GM18498 (cell line): ENCODE data around the gene TM6SF1.
"Not testable (repeated sequence)": the region's sequence is repeated elsewhere in the genome, so short reads cannot be mapped to it uniquely, and the experiment has no call there.

Experiments used
- ATAC-seq: cut with Tn5 transposase; IDR thresholded peaks from one replicate; pipeline ENCODE4 v1.9.1; 2021; ENCODE audit warnings: mild to moderate bottlenecking, moderate library complexity; ENCODE audit not compliant: unreplicated experiment

The TM6SF1 gene

DNA sequence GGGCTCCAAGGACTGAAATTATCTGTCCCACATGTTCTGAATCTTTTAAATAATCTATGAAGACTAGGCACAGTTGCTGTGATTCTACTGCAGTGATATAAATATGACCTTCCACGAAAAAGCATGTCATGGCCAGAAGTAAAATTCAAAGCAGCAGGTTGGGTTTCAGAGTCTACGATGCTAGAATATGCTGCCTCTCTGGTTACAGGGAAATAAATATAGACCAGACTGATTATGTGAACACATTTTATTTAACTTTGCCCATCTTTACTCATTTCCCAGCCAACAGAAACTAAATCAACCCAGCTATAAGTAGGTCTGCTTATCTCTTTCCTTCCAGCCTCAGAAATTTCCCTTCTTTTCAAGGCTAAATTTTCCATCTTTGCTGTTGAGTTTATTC lies 19.9 kb upstream of the TM6SF1 start:
- no peak for ATAC-seq

DNA sequence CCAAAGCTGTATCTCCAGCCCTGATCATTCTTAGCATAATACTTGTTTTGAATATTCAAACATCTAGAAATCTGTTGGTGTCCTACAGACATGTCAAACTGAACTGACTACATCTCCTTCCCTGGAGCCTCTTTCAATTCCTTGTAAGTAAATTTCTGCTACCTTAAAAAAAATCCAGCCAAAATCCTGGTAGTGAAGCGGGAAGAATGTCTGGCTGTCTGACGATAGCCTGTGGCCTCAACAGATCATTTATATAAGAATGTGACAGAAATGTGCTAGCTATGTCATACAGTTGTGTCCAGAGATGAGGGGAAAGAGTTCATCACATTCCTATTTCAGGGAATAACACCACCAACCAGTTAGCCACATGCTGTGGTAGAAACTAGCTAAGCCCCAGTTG lies 18.6 kb upstream of the TM6SF1 start:
- ATAC-seq: no peak

DNA sequence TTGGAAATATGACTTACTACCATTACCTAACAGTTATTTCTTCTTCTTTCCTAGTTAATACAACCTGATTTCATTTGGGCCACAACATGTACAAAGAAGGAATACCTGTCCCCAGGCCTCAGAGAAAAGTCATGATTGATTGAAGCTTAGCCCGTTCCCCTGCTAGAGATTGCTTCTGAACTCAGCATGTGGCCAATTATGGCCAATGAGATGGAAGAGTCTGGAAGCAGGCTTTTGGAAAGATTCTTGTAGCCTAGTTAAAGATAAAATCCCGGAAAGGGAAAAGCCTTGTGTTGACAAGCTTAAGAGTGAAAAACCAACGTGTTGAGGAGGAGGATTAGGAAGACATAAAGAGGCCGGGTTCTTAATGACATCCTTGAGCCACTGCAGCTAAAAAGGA lies 17.0 kb upstream of the TM6SF1 start:
- ATAC-seq: no peak

DNA sequence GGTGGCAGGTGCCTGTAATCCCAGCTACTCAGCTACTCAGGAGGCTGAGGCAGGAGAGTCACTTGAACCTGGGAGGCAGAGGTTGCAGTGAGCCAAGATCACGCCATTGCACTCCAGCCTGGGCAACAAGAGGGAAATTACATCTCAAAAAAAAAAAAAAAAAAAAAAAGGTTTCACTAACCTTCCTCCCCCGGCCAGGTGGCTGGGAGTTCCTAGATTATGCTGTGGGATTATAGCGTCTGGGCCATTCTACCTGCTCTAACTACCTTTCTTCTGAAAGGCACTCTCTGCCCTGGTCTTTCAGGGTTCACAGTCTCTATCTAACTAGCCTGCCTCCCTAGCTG lies 15.5 kb upstream of the TM6SF1 start:
- not testable (repeated sequence) for ATAC-seq

DNA sequence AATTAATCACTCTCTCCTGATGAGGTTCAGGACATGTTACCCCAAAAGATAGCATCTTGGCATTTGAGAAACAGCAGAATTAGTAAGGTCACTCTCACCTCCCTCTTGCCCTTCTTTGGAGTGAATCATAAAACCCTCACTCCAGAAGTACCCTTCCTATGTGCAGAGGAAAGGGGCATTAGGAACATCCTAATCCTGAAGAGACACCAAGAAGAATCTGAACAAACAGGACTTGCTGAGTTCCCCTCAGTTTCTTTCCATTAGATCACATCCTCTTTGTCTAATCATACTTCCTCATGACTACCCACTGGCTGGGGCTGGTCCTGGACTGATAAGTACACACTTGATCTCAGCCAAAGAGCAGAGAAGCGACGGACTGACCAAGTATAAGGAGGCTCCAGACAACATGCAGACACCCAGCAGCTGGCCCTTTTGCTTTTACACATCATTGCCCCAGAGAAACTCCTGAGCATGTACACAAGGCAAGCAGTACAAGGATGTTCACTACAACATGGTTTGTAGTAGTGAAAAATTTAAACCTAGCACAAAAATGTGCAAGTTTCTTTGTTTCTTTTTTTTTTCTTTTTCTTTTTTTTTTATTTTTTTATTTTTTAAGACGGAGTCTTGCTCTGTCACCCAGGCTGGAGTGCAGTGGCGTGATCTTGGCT lies 15.0 kb upstream of the TM6SF1 start:
- peak; percentile 74 for ATAC-seq

DNA sequence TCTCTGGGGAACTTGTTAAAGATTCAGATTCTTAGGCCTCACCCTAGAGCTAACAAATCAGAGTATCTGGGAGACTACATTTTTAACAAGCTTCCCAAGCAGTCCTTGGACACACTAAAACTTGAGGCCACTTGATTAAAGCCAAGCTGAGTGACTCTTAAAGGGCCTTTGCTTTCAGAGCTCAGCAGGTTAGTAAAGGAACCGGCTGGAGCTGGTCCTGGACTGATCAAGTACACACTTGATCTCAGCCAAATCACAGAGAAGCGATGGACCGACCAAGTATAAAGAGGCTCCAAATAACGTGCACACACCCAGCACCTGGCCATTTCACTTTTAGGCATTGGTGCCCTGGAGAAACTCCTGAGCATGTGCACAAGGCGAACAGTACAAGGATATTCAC lies 12.9 kb upstream of the TM6SF1 start:
- ATAC-seq: no peak

DNA sequence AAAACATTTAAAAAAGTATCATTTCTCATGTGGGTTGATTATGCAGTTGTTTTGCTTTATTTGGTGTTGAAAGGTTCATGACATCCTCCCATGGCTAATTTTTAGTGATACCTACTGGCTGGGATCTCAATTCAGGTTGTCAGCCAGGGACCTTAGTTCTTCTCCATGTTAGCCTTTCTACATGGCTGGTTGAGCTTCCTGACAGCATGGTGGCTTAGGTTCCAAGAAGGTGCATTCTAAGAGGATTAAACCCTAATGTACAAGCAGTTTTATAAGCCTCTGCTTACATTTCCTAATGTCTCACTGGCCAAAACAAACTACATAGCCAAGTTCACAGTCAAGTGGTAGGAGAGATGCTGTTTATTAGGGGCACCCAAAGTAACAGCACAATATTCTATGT lies 9.4 kb upstream of the TM6SF1 start:
- no peak for ATAC-seq

DNA sequence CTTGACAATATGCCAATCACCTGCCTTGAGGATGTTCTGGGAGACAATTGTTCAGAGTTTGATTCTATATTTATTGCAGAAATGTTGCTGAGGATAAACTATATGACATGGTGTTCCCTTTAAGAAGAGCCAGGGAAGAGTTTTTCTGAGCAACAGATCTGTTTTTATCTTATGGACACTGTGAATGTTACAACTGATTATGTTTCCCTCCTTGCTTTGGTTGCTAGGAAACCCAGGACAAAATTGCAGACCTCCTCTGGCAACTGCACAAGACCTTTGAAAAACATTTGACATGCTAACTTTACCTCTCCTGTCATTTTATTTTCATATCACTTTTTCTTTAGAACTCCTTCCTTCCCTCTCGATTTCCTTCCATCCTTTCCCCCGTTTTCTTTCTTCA lies 8.2 kb upstream of the TM6SF1 start:
- ATAC-seq: no peak

DNA sequence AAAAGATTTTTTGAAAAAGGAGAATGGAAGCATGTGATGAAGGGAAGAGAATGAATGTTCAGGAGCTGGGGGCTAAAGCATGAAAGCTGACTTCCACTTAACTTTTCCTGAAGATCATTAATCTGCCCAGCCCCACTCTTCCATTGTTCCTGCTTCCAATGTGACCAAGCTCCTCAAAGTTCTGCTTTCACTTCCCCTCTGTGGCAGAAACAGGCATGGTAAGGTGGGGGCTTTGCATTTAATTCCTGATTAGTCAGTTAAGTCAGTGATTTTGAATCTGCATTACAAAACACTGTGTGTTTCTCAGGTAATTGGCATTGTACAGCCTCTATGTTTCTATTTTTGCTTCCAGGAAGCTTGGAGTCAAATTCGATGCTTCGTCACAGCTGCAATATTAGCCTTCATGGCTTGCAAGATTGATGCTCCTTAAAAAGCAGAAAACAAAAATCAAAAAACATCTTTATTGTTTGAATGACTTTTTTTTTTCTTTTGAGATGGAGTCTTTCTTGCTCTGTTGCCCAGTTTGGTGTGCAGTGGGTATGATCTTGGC lies 7.3 kb upstream of the TM6SF1 start:
- no peak for ATAC-seq

DNA sequence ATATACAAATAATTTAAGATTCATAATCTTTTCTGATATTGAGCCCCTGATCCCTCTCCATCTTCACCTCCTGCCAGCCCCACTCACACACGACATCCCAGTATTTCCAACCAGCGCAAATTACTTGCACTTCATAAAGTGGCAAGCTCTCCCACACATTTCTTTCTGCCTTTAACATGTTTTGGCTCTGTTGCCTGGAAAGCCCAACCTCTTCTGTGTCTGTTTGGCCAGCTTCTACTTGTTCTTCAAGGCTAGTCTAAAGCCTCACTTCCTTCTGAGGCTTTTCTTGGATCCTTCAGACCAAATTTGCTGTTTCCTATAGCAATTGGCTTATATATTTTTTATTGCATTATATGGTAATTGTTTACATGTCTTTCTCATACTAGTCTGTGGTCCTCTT lies 5.1 kb upstream of the TM6SF1 start:
- no peak for ATAC-seq

DNA sequence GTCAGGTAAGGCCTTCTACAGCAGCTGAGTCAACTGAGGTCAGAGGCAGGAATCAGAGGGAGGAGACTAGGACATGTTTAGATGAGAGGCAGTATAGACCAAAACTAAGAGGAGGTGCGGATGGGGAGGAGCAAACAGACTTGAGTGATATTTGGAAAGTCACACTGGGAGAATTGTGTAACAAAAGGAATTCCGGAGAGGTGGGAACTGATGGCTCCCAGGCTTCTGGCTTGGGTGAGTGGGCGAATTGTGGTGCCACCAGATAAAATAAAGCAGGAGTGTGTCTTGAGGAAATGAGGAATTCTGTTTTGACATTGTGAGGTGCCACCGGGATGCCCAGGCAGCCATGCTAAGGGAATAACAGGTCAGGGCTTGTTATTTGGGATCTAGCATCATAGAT lies 3.3 kb upstream of the TM6SF1 start:
- no peak for ATAC-seq

DNA sequence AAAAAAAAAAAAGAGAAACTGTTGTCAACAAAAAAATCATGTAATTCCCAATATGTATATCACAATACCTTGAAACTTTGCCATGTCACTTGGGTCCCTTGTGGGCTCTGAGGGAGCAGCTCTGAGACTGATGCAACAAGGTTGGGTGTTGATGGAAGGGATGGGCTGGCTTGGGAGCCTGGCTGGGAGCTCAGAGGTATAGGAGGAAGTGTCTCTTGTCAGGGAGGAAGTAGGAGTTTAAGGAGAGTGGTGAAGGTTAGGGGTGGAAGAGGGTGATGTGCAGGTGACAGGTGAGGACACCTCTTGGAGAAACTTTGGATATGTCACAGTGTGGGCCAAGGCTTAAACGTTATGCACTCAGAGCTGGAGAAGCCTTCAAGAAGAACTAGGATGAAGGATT lies 2.0 kb upstream of the TM6SF1 start:
- no peak for ATAC-seq

DNA sequence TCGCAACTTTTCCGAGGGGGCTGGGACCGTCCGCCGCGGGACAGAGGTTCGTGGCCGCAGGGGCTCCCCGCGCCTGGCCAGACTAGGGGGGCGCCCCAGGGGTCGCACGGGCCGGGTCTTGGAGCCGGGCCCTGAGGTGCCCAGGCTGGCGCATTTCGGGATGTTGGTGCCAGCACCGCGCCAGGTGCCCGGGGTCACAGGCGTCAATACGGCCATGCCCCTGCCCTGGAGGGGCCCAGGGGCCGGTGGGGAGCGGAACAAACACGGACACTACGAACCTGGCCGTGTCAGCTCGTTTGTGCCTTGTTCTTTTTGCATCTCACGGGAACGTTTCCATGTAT lies 366 bp downstream of the TM6SF1 start:
- peak; percentile 16 for ATAC-seq

DNA sequence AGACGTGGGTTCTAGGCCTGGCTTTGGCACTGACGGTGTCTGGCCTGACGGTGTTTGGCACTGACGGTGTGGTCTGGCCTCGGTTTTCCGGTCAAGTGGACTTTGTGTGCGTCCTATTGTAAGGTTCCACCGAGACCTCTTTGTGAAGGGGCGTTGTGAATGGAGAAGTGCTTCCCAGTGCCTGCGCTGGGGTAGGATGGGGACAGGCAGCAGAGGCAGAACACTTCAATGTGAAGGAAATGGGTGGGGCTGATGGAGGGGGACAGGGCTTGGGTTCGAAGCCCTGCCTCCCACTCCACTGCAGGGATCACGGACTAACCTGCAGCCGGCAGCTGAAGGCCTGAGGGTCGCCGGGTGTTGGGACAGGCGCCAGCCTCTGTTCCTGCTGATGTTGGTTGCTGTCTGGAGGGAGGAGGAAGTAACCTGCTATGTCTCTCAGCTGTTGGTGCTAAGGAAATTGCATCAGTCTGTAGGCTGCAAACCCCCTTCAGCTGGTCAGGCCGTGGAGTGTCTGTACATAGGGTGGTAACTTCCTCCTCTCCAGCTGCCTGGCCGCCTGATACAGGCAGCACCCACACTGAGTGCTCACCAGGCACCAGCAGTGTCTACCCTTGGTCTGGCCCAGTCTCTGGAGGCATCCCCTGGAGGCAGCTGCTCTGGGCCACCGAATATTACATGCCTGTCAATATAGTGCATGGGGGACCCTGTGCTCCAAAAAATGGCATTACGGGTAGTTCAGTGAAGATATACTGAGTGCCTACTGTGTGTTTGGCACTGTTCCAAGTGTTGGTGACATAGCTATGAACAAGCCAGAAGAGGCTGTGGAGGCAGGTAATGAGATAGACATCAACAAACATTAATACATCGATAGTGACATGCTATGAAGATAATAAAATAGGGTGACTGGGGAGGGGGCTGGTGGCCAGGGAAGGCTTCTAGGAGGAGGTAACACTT lies 1.1 kb downstream of the TM6SF1 start:
- peak; percentile 47 for ATAC-seq

DNA sequence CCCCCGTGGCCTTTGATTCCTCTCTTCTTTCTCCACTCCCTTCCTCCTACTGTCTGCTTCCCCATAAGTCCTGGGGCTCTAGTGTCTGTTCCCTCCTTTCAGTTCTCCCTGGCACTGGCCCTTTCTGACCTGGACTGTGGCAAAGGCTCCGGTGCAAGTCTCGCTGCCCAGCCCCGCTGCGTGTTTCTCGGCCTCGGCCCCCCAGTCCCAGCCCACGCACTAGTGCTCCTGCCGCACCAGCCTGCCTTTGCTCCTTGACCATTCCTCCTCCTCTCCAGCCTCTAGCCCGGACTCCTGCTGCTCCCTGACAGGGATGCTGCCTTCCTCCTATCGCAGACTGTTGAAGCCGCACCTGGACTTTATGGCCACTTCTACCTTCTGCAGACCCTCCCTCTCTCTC lies 2.1 kb downstream of the TM6SF1 start:
- no peak for ATAC-seq

DNA sequence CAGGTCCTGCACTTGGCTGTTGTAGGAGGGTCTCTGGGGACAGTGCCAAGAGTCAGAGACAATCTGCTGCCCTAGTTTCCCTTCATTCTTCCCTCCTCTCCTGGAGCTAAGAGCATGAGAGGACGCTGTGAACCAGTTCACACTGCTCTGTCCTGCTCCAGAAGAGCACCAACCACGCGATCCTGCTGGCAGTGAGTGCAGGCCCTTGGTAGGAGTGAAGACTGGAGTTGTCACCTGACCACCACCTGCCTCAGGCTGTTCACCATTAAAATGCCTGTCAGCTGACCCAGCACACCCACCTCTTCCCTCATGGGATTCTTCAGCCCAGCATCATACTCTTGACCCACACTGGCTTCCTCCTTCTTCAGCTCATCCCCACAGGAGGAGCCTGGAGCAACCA lies 2.9 kb downstream of the TM6SF1 start:
- ATAC-seq: no peak

DNA sequence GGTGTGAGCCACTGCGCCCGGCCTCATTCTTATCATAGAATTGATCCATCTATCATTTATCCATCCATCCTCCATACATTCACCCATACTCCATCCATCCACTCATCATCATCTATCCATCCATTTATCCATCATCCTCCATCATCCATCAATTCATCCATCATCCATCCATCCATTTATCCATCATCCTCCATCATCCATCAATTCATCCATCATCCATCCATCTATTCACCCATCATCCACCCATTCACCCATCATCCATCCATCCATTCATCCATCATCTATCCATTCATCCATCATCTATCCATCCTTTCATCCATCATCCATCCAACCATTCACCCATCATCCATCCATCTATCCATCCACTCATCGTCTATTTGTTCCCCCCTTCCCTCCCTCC lies 3.7 kb downstream of the TM6SF1 start:
- ATAC-seq: no peak

DNA sequence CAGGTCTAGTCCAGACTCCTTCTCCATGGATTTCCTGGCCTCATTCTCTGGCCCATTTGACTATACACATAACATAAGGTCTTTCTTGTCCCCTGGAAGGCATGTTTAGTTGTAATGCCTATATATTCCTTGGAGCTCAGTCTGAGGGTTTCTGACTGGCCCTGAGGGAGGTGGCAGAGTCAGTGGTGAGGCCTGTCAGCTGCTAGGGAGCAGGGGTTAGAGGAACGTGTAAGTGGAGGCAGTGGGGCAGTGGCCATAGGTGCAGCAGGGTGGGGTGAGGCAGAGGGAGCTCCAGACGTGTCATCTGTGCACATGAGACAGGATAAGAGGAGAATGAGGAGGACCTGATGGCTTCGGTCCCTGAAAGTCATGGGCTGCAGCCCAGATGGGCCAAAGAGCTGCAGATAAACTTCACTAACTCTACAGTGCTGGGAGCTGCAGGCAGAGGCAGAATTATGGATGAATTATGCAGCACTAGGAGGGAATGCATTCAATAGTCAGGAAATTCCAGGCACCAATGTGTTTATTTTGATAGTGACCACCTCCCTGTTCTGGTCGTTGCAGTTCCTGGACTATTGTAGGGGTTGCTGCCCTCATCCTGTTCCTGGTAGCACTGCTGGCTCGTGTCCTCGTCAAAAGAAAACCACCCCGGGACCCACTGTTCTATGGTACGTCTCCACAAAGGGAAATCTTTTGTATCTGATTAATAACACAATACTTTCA lies 4.9 kb downstream of the TM6SF1 start:
- no peak for ATAC-seq

DNA sequence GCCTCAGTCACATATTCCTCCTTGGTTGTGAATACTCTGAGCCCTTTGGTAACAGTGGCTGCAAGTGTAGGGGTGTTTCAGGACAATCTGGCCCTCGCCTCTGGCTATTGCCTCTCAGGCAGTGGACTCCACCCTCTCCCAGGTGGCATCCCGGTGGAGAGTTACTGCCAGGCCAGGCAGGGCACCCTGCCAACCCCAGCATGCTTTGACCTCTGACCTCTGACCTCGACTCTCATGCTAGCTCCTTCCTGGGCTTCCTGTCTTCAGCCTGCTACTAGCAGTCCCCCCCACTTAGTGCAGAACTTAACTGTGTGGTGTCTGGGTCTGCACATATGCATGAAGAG lies 5.5 kb downstream of the TM6SF1 start:
- ATAC-seq: no peak

DNA sequence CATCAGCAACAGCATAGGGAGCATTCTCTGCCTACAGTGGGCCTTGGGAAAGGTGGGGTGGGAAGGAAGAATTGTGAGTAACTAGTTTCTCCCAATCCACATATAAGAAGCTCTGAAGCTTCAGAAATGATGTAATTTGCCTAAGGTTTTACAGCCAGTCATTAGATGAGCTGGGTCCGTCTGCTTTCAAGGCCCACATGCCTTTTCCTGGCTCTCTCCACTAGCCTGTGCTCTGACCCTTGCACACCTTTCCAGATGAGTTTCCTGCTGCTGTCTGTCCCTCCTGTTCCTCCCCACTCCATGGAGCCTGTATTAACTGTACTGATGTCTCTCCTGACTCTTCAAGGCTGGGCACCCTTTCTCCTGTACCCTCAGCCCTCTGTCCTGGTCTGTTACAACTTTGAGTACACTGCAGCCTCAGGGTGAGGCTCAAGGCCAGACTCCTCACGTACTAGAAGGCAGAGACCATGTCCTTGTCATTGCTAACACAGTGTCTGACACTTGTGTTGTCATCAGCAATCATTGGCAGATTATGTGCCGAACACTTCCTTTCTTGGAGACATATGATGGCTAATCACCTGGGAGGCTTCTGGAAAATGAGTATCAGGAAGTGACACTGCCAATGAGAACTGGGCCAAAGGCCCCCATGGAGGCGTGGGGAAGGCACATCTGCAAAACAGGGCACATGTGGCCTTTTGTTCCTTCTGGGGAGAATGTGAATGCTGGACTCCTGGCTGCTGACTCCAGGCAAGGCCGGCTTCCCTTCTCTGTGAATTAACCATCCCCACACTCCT lies 6.6 kb downstream of the TM6SF1 start:
- ATAC-seq: no peak

DNA sequence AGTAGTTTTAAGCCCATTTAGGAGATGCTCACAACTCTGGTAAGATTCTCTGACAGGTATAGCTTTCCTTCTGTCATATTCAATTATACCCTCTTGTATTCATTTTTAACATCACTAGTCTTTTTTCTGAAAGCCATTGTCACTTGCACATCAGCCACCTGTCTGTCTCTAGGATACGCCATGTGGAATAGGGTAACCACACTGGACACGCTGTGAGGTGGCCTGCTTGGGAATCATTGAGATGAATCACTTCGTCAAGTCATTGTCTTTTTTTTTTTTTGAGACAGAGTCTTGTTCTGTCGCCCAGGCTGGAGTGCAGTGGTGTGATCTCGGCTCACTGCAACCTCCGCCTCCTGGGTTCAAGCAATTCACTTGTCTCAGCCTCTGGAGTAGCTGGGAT lies 7.4 kb downstream of the TM6SF1 start:
- no peak for ATAC-seq
